ENCODE results near the gene RCOR1.
"Not testable (repeated sequence)": the region's sequence is repeated elsewhere in the genome, so short reads cannot be mapped to it uniquely, and the experiment has no call there.

The RCOR1 gene

DNA sequence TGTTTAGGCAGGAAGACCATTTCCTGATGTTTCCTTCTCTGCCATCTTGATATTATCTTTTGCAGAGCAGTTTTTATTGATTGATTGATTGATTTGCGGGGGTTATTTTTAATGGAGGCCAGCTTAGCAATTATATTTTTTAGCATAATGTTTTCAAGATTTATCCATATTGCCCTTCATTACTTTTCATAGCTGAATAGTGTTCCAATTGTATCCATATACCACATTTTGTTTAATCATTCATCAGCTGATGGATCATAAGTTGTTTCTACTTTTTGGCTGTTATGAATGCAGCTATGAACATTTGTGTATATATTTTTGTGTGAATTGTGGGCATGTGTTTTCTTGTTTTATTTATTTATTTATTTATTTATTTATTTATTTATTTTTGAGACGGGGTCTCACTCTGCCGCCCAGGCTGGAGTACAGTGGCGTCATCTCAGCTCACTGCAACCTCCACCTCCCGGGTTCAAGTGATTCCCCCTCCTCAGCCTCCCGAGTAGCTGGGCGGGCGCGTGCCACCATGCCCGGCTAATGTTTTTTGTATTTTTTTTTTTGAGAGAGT lies 20.9 kb upstream of the RCOR1 start:
- DNase-seq: no peak

DNA sequence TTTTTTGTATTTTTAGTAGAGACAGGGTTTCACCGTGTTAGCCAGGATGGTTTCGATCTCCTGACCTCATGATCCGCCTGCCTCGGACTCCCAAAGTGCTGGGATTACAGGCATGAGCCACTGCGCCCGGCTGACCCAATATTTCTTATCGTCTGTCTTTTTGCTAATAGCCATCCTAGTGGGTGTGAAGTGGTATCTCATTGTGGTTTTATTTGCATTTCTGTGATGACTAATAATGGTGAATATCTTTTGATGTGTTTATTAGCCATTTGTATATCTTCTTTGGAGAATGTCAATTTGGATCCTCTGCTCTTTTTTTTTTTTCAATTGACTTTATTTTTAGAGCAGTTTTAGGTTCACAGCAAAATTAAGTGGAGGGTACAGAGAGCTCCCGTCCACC lies 19.3 kb upstream of the RCOR1 start:
- not testable (repeated sequence) for DNase-seq

DNA sequence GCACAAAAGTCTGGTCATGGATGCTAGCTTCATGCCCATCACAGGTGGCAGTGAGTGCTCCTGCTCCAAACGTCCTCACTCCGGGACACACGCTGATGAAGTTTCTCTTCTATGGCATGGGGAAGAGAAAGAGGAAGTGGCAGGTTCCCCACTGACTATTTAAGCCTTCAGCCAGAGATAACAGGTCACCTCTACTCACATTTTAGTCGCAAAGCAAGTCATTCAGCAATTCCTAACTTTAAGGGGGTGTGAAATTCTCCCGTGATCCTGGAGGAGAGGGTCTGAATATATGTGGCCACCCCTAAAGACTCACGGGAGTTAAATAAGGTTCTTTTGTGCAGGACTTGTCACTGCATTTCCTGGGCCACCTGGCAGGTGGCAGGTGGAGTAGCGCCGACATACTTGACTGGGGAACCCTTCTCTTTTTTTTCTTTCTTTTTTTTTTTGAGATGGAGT lies 18.8 kb upstream of the RCOR1 start:
- DNase-seq: no peak

DNA sequence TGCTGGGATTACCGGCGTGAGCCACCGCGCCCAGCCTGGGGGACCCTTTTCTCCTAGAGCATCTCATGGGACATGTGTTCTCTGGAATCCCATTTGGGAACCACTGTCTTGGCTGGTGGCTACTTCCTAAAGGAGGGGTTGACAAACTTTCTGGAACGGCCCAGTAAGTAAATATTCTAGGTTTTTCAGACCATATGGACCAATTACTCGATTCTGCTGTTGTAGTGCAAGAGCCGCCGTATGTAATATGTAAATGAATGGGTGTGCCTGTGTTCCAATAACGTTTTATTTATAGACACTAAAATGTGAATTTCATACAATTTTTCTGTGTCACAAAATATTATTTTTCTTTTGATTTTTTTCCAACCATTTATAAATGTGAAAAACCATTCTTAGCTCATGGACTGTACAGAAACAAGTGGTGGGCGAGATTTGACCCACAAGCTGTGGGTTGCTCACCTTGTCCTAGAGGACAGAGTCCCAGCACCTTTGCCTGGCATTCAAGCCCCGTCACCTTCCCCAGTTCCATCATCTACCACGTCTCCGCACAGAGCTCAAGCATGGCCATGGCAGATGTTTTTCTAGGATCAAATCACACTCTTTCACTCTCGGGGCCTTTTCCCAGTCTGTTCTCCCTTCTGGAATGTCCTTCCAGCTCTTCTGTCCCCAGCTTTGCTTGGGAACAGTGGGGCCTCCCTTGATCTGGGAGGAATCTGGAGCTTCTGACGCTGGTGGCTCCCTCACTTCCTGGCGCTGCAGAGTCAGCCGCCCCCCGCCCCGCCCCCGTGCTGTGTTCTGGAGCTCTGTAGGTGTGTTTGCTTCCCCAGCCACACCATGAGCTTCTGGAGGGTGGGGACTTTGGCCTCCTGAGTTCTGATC lies 17.9 kb upstream of the RCOR1 start:
- no peak for DNase-seq

DNA sequence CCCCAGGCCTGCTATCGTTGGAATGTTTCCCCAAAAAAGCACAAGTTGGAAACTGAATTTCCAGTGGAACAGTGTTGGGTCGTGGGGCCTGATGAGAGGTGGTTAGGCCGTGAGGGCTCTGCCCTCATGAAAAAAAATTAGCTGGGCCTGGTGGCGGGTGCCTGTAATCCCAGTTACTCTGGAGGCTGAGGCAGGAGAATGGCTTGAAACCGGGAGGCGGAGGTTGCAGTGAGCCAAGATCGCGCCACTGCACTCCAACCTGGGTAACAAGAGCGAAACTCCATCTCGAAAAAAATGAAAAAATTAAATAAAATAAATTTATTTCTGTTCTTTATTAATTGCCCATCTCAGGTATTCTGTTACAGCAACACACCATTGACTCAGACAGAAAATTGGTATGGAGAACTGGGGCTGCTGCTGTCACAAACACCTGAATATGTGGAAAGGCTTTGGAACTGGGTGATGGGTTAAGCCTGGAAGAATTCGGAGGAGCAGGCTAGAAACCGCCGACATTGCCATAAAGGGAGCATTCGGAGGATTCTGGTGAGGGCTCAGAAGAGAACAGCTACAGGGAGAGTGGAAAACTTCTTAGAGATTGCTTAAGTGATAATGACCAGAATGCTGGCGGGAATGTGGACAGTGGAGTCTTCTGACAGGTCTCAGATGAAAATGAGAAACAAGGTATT lies 17.1 kb upstream of the RCOR1 start:
- DNase-seq: no peak

DNA sequence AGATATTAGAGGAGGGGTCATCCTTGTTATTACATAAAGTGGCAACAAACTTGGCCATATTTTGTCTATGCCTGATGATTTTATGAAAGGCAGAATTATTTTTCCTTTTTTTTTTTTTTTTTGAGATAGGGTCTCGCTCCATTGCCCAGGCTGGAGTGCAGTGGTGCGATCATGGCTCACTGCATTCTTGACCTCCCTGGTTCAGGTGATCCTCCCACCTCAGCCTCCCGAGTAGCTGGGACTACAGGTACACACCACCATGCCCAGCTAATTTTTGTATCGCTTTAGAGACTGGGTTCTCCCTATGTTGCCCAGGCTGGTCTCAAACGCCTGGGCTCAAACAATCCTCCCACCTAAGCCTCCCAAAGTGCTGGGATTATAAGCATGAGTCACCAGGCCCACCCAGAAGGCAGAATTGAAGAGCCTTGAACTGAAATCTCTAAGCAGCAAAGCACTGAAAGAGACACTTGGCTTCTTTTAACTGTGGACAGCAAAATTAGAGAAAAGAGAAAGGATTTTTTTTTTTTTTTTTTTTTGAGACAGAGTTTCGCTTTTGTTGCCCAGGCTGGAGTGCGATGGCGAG lies 16.5 kb upstream of the RCOR1 start:
- DNase-seq: not testable (repeated sequence)

DNA sequence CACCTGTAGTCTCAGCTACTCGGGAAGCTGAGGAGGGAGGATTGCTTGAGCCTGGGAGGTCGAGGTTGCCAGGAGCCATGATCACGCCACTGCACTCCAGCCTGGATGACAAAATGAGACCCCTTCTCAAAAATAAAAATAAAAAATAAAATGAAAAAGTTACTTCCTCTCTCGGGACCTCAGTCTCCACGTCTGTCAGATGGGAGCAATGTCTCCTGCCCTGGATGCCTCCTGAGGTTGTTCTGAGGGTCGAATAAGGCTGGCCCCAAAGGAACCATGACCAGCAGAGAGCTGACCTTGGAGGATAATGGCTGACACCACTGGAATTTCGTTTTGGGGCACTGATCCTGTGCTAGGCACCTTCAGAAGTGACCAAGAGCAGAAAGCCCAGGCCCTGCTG lies 13.6 kb upstream of the RCOR1 start:
- DNase-seq: no peak

DNA sequence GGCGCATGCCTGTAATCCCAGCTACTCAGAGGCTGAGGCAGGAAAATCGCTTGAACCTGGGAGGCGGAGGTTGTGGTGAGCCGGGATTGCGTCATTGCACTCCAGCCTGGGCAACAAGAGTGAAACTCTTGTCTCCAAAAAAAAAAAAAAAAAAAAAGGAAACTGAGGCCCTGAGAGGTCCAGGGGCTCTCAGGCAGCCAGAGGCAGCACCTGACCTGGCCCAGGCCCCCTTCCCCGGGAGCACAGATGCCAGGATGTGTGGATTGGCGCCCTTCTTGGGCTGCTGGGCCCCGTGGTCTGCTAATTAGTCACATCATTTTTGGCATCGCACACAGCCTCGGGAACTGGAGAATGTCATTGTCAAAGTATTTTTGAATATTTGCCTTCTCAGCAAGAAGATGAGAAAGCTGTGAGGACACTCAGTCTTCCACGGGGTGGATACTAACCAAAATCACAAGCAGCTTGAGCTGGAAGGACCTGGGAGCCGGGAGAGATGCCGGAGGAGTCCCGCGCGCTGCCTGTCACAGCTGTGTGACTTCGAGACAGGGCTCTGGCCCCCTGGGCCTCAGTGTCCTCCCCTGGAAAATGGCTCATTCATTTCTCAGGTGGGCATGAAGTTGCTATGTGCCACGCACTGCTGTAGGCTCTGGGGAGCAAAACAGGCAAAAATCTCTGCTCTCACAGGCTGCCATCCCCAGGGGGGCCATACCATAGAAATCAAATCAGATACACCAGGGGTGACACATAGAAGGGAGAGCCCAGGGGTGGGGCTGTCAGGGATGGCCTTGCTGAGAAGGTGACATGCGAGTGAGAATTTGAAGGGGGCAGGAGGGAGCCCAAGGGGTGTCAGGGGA lies 12.5 kb upstream of the RCOR1 start:
- no peak for DNase-seq

DNA sequence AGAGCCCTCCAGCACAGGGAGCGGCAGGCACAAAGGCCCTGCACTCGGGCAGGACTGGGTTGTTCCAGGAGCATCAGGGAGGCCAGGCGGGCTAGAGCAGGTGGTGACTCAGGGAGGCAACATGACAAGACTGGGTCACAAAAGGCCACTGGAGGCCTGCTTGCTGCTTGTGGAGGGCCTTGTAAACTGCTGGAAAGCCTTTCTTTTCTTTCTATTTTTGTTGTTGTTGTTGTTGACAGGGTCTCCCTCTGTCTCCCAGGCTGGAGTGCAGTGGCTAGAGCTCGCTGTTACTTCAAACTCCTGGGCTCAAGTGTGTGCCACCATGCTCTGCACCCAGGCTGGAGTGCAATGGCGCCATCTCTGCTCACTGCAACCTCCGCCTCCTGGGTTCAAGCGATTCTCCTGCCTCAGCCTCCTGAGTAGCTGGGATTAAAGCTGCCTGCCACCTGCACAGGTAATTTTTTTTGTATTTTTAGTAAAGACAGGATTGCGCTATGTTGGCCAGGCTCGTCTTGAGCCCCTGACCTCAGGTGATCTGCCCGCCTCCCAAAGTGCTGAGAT lies 11.8 kb upstream of the RCOR1 start:
- DNase-seq: no peak

DNA sequence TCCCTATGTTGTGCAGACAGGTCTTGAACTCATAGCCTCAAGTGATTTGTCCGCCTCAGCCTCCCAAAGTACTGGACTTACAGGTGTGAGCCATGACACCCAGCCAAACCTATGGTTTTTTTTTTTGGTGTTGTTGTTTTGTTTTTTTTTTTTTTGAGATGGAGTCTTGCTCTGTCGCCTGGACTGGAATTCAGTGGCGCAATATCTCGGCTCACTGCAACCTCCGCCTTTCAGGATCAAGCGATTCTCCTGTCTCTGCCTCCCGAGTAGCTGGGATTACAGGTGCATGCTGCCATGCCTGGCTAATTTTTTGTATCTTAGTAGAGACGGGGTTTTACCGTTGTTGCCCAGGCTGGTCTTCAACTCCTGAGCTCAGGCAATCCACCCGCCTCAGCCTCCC lies 11.3 kb upstream of the RCOR1 start:
- DNase-seq: no peak

DNA sequence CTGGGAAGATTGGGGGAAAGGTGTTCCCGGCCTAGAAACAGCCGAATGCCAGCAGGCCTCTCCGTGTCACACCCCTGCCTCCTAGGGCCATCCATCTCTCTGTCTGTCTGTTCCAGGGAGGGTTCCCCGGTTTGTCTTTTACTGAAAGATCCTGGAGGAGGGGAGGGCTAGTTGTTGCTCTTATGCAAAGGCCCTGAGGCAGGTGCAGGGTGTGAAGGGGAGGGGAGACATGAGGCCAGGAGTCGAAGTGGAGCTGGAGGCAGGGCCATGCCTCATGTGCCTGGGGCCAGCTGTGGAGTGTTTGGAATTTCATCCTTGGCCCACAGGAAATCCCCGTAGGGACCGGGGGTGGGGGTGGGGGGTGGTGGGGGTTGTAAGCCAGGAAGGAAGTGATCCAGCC lies 8.7 kb upstream of the RCOR1 start:
- no peak for DNase-seq

DNA sequence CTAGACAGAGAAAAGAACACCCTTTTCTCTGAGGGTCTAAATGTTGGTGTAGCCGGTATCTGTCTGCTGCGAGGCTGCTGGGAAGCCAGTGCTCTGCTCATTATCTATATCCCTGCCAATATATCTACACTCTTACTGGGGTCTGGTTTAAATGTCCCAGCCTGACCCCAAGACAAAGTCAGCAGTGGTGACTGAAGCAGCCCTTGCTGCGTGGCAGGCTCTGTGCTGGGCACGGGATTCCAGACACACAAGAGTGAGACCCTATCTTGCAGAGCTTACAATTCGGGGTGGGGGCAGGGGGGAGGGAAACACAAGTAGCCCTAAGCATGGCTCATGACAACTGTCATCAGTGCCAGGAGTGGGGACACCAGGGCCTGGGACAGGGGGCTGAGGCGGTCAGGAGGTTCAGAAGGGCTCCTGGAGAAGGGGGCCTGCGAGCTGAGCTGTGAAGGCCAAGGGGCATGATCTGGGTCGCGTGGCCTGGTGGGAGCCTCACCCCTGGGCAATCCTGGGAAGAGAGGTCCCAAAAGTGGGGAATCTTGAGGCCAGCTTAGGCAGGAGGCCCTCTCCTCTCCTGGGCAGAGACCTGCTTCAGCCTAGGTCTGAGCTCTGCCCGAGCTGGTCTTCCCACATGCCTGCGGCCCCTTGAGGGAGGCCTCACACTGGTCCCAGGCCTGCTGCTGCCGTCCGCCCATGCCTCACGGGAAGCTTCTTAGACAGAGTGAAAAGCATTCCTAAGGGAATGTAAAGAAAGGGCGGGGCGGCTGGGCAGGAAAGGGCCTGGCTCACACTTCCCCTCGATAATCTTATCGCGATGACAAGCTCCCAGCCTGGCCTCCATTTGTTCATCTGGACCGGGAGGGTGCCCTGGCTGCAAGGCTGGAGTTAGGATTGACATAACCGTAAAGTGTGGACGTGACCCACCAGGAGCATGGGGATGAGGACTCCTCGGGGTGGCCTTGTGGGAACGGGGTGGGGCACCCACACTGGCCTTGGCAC lies 7.3 kb upstream of the RCOR1 start:
- no peak for DNase-seq

DNA sequence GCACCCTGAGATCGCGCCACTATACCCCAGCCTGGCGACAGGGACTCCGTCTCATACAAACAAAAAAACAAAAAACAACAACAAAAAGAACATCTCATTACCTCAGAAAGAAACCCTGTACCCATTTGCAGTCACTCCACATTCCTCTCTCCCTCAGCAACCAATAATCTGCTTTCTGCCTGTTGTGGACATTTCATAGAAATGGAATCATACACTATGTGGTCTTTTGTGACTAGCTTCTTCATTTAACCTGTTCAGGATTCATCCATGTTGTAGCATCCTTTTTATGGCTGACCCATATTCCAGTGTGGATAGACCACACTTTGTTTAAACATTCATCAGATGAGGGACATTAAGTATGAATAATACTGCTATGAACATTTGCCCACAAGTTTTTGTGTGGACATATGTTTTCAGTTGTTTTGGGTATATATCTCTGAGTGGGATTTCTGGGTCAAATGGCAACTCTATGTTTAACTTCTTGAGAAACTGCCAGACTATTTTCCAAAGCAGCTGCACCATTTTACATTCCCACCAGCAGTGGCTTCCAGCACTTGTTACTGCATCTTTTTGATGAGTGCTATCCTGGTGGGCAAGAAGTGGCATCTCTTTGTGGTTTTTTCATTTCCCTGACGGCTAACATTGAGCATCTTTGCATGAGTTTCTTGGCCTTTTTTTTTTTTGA lies 5.9 kb upstream of the RCOR1 start:
- DNase-seq: no peak

DNA sequence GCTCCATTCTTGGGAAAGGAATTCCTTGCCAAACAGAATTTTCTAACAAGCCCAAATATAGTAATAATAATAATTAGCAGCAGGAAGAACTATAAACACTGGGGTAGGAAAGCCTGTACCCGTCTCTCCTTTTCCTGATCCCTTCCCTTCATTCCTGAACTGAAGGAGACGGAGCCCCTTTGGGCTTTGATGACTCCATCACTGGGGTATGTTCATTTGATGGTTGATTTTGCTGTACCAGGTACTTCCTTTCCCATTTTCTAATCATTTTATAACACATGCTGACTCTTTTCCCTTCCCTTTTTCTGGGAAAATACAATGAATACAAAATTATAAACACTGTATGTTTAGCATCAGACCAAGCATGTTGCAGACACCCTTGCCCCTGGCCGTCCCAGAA lies 3.6 kb upstream of the RCOR1 start:
- no peak for DNase-seq

DNA sequence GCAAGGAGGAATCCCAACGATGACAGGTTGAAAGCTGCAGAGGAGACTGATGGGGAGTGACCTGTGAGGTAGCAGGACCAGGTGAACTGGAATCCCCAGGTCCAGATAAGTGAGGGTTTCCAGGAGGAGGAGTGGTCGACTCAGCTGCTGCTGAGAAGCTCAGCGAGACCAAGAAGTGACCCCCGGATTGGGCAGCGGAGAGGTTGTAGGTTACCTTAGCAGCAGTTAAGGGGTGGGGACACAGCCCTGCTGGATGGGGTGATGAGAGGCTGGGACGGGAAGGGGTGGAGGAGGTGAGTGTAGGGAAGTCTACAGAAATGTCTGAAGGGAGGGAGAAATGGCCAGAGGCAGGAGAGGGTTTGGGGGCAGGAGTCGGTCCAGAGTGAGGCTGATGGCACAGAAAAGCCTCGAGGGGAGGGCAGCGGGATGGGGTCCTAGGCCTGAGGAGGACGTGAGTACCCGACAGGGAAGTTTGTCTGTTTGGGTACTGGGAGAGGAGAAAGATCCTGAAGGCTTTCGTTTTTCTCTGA lies 2.6 kb upstream of the RCOR1 start:
- DNase-seq: no peak

DNA sequence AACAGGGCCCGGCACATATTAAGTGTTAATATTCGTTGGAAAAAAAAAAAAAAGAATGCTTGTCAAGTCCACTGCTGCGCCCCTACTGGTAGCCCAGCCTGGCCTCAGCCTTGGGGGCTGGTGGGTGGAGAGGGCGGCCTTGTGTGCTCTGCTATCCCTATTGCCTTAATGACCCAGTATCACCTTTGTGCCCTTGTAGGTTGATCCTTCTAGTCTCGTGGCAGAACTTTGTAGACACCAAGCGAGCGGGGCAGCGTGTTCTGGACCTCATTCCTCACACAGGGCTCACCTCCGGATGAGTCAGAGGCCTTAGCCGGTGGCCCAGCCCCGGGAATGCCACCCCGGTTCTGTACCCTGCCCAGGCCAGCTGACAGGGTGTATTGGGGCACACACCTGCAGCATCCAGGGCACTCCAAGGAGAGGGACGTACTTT lies 1.8 kb upstream of the RCOR1 start:
- DNase-seq: peak in 1 of 6 experiments; percentile 28

DNA sequence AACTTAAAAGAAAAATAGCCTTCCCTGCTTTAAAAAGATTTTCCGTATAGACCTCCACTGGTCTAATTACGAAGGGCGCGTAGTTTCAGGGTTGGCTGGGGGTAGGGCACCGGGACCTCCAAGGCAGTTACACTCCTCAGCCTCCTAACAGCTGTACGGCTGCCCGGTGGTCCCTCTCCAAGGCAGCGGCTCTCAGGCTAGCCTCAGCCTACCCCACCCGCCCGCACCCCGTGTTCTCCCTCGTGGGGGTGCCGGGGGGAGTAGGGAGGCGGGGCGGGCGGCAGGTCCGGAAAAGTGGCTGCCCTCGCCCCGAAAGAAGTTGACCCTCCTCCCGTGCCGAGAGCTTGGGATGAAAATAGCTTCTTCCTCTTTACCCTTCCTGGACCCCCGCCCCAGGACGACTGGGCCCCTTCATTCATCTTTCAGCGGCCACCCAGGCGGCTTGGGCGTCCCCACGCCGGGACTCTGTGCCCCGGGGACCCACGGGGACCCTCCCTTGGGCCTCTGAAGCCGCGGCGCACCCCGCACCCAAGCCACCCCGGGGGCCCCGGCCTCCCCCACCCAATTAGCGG lies 991 bp upstream of the RCOR1 start:
- peak in 2 of 6 experiments; percentile 43 to 48 for DNase-seq

DNA sequence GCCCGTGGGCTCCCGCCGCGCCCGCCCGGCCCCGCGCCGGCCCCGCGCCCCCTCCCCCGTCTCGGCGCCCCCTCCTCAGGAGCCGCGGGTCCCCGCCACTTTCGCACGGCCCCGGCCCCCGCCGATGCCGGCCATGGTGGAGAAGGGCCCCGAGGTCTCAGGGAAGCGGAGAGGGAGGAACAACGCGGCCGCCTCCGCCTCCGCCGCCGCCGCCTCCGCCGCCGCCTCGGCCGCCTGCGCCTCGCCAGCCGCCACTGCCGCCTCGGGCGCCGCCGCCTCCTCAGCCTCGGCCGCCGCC lies 263 bp downstream of the RCOR1 start:
- no peak for DNase-seq

DNA sequence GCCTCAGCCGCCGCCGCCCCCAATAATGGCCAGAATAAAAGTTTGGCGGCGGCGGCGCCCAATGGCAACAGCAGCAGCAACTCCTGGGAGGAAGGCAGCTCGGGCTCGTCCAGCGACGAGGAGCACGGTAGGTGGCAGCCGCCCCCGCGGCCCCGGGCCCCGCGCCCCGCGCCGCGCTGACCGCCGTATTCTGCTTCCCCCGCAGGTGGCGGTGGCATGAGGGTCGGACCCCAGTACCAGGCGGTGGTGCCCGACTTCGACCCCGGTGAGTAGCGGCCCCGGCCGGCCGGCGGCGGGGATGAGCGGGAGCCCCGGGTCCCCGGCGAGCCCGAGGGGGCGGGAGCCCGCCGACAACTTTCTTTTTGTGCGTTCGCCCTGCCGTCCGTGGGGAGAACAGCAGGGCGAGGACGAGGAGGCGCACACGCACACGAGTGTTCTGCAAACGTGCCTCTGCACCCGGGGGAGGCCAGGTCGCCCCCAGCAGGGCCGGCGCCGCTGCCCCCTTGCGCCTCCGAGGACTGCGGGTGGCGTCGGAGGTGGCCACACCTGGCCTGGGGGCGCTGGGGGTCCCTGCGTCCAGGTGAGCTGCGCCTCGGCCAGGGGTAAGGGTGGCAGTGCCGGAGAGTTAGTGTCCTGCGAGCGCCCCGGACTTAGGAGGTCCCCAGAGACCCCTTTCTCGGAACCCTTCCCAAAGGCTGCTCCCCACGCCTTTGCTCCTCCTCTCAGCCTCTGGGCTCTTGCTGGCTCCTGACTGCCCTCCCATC lies 794 bp downstream of the RCOR1 start:
- DNase-seq: peak; percentile 36 to 69 (median 53)

All from stimulated activated naive CD4-positive, alpha-beta T cell (primary cell).